Measurements from ENCODE around the gene NR3C2. TPM values are rescaled to one million over a fixed set of nuclear protein-coding genes. Genes with fewer than 3 reads are reported as not detected.
A peak's percentile ranks its signal among the peaks of the same experiment; 100 is the strongest.

NR3C2 gene
- total RNA-seq, 1 donor from 2014 or later, result 42.3 TPM

- intact Hi-C loops (cut with DNase I), result no loop called here
- H3K27ac ChIP-seq, result no peak overlapping the region
- no peaks in the 10 kb centered on the region for H3K9me3 ChIP-seq
- TF ChIP-seq, protein P1, sequence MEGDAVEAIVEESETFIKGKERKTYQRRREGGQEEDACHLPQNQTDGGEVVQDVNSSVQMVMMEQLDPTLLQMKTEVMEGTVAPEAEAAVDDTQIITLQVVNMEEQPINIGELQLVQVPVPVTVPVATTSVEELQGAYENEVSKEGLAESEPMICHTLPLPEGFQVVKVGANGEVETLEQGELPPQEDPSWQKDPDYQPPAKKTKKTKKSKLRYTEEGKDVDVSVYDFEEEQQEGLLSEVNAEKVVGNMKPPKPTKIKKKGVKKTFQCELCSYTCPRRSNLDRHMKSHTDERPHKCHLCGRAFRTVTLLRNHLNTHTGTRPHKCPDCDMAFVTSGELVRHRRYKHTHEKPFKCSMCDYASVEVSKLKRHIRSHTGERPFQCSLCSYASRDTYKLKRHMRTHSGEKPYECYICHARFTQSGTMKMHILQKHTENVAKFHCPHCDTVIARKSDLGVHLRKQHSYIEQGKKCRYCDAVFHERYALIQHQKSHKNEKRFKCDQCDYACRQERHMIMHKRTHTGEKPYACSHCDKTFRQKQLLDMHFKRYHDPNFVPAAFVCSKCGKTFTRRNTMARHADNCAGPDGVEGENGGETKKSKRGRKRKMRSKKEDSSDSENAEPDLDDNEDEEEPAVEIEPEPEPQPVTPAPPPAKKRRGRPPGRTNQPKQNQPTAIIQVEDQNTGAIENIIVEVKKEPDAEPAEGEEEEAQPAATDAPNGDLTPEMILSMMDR (IDR thresholded peaks at IDR 0.05), result no peak
- H3K27me3 ChIP-seq, result no peaks in the 10 kb centered on the region
- H3K4me3 ChIP-seq, result no peak overlapping the region
- DNase-seq (ENCODE audit: low spot score in 2 of 2), result no peak
- no peaks in the 10 kb centered on the region for H3K4me1 ChIP-seq
- H3K36me3 ChIP-seq, result no peaks in the 10 kb centered on the region
These were observed 216.6 kb downstream of the NR3C2 start for GRCh38 chr4:148225639-148226038.

DNA sequence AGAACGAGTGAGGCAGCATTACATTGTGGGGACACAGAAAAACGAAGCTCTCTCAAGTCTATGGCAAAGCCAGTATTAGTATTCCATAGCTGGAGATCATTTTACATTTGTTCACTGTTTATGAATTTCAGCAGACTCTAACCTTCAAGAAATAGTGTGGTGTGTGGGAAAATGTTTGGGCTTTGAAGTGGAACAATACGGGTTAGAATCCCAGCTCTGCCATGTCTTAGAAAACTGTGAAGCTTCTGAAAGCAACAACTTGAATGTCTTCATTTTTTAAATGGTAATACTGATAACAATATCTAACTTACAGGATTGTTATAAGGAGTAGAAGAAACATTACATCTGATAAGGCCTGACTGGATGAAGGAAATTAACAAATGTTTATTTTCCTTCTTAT, 217.7 kb downstream of the NR3C2 start:
- no peaks in the 10 kb centered on the region for H3K36me3 ChIP-seq
- H3K4me3 ChIP-seq, result no peak overlapping the region
- no peaks in the 10 kb centered on the region for H3K9me3 ChIP-seq
- H3K4me1 ChIP-seq, result no peaks in the 10 kb centered on the region
- H3K27ac ChIP-seq, result no peak overlapping the region
- intact Hi-C loops (cut with DNase I), result no loop called here
- TF ChIP-seq, protein P1 (IDR thresholded peaks at IDR 0.05), result no peak
- no peaks in the 10 kb centered on the region for H3K27me3 ChIP-seq
- no peak for DNase-seq (ENCODE audit: low spot score in 2 of 2)

- H3K4me1 ChIP-seq, result no peaks in the 10 kb centered on the region
- no peaks in the 10 kb centered on the region for H3K9me3 ChIP-seq
- no peaks in the 10 kb centered on the region for H3K27me3 ChIP-seq
- H3K36me3 ChIP-seq, result no peaks in the 10 kb centered on the region
- intact Hi-C loops (cut with DNase I), result no loop called here
- no peak overlapping the region for H3K27ac ChIP-seq
- DNase-seq (ENCODE audit: low spot score in 2 of 2), result no peak
- TF ChIP-seq, protein P1 (IDR thresholded peaks at IDR 0.05), result no peak
- H3K4me3 ChIP-seq, result no peak overlapping the region
These were observed 219.1 kb downstream of the NR3C2 start for GRCh38 chr4:148222991-148223660.

GRCh38 chr4:148216866-148217814, 225.1 kb downstream of the NR3C2 start:
- intact Hi-C loops (cut with DNase I), result loop anchor here (5.0 kb wide), 1 partner anchor 225 kb away; the partner anchor contains the start of gene NR3C2
- H3K4me3 ChIP-seq, result peak overlapping the region in 1 of 2 donors; percentile 47
- peak overlapping the region; percentile 3 to 34 for H3K27ac ChIP-seq
- H3K27me3 ChIP-seq, result no peaks in the 10 kb centered on the region
- TF ChIP-seq, protein P1 (IDR thresholded peaks at IDR 0.05), result no peak
- H3K36me3 ChIP-seq, result no peaks in the 10 kb centered on the region
- no peaks in the 10 kb centered on the region for H3K9me3 ChIP-seq
- DNase-seq (ENCODE audit: low spot score in 2 of 2), result no peak
- no peaks in the 10 kb centered on the region for H3K4me1 ChIP-seq

- DNase-seq (ENCODE audit: low spot score in 2 of 2), result no peak
- Histone ChIP-seq H3K4me1 (peaks cover 0 to 4% of the 10 kb centered on the region in 2 donors), H3K27me3 (no peaks in the 10 kb centered on the region), H3K9me3 (no peaks in the 10 kb centered on the region), H3K36me3 (no peaks in the 10 kb centered on the region), H3K4me3 (peak overlapping the region in 1 of 2 donors; percentile 47), H3K27ac (peak overlapping the region; percentile 3 to 34)
- intact Hi-C loops (cut with DNase I), result loop anchor here (5.0 kb wide), 1 partner anchor 226 kb away; the partner anchor contains the start of gene NR3C2
- TF ChIP-seq, protein P1 (IDR thresholded peaks at IDR 0.05), result no peak
These were observed 225.9 kb downstream of the NR3C2 start for GRCh38 chr4:148216321-148216720.

Measured in ascending aorta (tissue), 2 donors.